ENCODE measurements around the gene CCNF. TPM values are rescaled to one million over a fixed set of nuclear protein-coding genes. Genes with fewer than 3 reads are reported as not detected.

Gene CCNF
- total and polyA plus RNA-seq, 2 of the 8 experiments (the other 6 are each of a cell fraction or from before 2014, with no cell fraction given), result 15.4 to 54.3 TPM

Small RNA genes within 50 kb of the gene (microRNA-seq; reads per million reads assigned to microRNA genes)
- gene MIR6767 (ENCODE audit: borderline microRNAs expressed in 2 of 2, borderline number of aligned reads in 2 of 2, borderline replicate concordance in 1 of 2) (0 reads per million in 2 experiments), gene MIR6768 (ENCODE audit: borderline microRNAs expressed in 2 of 2, borderline number of aligned reads in 2 of 2, borderline replicate concordance in 1 of 2) (0.69 to 1.4 reads per million in 2 experiments)

Small RNA genes within 50 kb of the gene (small RNA-seq; reads per million reads assigned to genes)
- gene MIR6768 (ENCODE audit: insufficient read depth), result 2.7 reads per million, percentile 33 among the genes with 10 or more reads in this experiment

Other genes starting within 250 kb of the CCNF start
- gene CASKIN1, start 232.8 kb upstream of the CCNF start, total RNA-seq (2021; fragmentation: NEBNext Ultra II Directional; extraction: Animal tissue kit (Norgen Biotek cat#: 25700)), result 6.4 and 6.5 TPM in 2 replicates
- gene CASKIN1, start 232.8 kb upstream of the CCNF start, polyA plus RNA-seq (2011; rRNA removed), result 1.2 and 2.7 TPM in 2 replicates
- gene MLST8, start 224.0 kb upstream of the CCNF start, total RNA-seq (2021; fragmentation: NEBNext Ultra II Directional; extraction: Animal tissue kit (Norgen Biotek cat#: 25700)), result 67.6 and 69.6 TPM in 2 replicates
- gene MLST8, start 224.0 kb upstream of the CCNF start, polyA plus RNA-seq (2011; rRNA removed), result 321 and 440 TPM in 2 replicates
- gene BRICD5, start 218.6 kb upstream of the CCNF start, total RNA-seq (2021; fragmentation: NEBNext Ultra II Directional; extraction: Animal tissue kit (Norgen Biotek cat#: 25700)), result 6.1 and 8.5 TPM in 2 replicates
- 8.6 and 14.2 TPM in 2 replicates for gene BRICD5, start 218.6 kb upstream of the CCNF start, polyA plus RNA-seq (2011; rRNA removed)
- gene PGP, start 214.6 kb upstream of the CCNF start, total RNA-seq (2021; fragmentation: NEBNext Ultra II Directional; extraction: Animal tissue kit (Norgen Biotek cat#: 25700)), result 30.9 and 32.6 TPM in 2 replicates
- gene PGP, start 214.6 kb upstream of the CCNF start, polyA plus RNA-seq (2011; rRNA removed), result 55.9 and 63.9 TPM in 2 replicates
- gene E4F1, start 205.9 kb upstream of the CCNF start, total RNA-seq (2021; fragmentation: NEBNext Ultra II Directional; extraction: Animal tissue kit (Norgen Biotek cat#: 25700)), result 21.9 and 22.2 TPM in 2 replicates
- 27.0 and 34.2 TPM in 2 replicates for gene E4F1, start 205.9 kb upstream of the CCNF start, polyA plus RNA-seq (2011; rRNA removed)
- 0.19 and 0.35 TPM in 2 replicates for gene DNASE1L2, start 193.0 kb upstream of the CCNF start, total RNA-seq (2021; fragmentation: NEBNext Ultra II Directional; extraction: Animal tissue kit (Norgen Biotek cat#: 25700))
- 0.75 and 0.97 TPM in 2 replicates for gene DNASE1L2, start 193.0 kb upstream of the CCNF start, polyA plus RNA-seq (2011; rRNA removed)
- gene ECI1, start 177.9 kb upstream of the CCNF start, total RNA-seq (2021; fragmentation: NEBNext Ultra II Directional; extraction: Animal tissue kit (Norgen Biotek cat#: 25700)), result 79.5 and 80.0 TPM in 2 replicates
- gene ECI1, start 177.9 kb upstream of the CCNF start, polyA plus RNA-seq (2011; rRNA removed), result 151 and 154 TPM in 2 replicates
- 330 and 357 TPM in 2 replicates for gene RNPS1, start 161.3 kb upstream of the CCNF start, total RNA-seq (2021; fragmentation: NEBNext Ultra II Directional; extraction: Animal tissue kit (Norgen Biotek cat#: 25700))
- 350 and 516 TPM in 2 replicates for gene RNPS1, start 161.3 kb upstream of the CCNF start, polyA plus RNA-seq (2011; rRNA removed)
- gene ABCA3, start 88.7 kb upstream of the CCNF start, total RNA-seq (2021; fragmentation: NEBNext Ultra II Directional; extraction: Animal tissue kit (Norgen Biotek cat#: 25700)), result 7.9 TPM in 2 replicates
- gene ABCA3, start 88.7 kb upstream of the CCNF start, polyA plus RNA-seq (2011; rRNA removed), result 5.7 and 8.8 TPM in 2 replicates
- 54.2 and 54.6 TPM in 2 replicates for gene TEDC2, start 30.7 kb downstream of the CCNF start, total RNA-seq (2021; fragmentation: NEBNext Ultra II Directional; extraction: Animal tissue kit (Norgen Biotek cat#: 25700))
- 55.6 and 71.2 TPM in 2 replicates for gene TEDC2, start 30.7 kb downstream of the CCNF start, polyA plus RNA-seq (2011; rRNA removed)
- 0.34 and 0.52 TPM in 2 replicates for gene NTN3, start 41.9 kb downstream of the CCNF start, total RNA-seq (2021; fragmentation: NEBNext Ultra II Directional; extraction: Animal tissue kit (Norgen Biotek cat#: 25700))
- 0.30 and 0.74 TPM in 2 replicates for gene NTN3, start 41.9 kb downstream of the CCNF start, polyA plus RNA-seq (2011; rRNA removed)
- gene TBC1D24, start 45.7 kb downstream of the CCNF start, total RNA-seq (2021; fragmentation: NEBNext Ultra II Directional; extraction: Animal tissue kit (Norgen Biotek cat#: 25700)), result 18.6 and 21.5 TPM in 2 replicates
- 8.7 and 13.3 TPM in 2 replicates for gene TBC1D24, start 45.7 kb downstream of the CCNF start, polyA plus RNA-seq (2011; rRNA removed)
- 176 and 199 TPM in 2 replicates for gene ATP6V0C, start 84.5 kb downstream of the CCNF start, total RNA-seq (2021; fragmentation: NEBNext Ultra II Directional; extraction: Animal tissue kit (Norgen Biotek cat#: 25700))
- gene ATP6V0C, start 84.5 kb downstream of the CCNF start, polyA plus RNA-seq (2011; rRNA removed), result 125 and 218 TPM in 2 replicates
- gene AMDHD2, start 90.9 kb downstream of the CCNF start, total RNA-seq (2021; fragmentation: NEBNext Ultra II Directional; extraction: Animal tissue kit (Norgen Biotek cat#: 25700)), result 43.0 and 45.0 TPM in 2 replicates
- gene AMDHD2, start 90.9 kb downstream of the CCNF start, polyA plus RNA-seq (2011; rRNA removed), result 54.6 and 77.1 TPM in 2 replicates
- gene CEMP1, start 102.0 kb downstream of the CCNF start, total RNA-seq (2021; fragmentation: NEBNext Ultra II Directional; extraction: Animal tissue kit (Norgen Biotek cat#: 25700)), result not detected in 2 replicates
- gene CEMP1, start 102.0 kb downstream of the CCNF start, polyA plus RNA-seq (2011; rRNA removed), result 0.08 TPM in 1 of 2 replicates, not detected in the other
- gene PDPK1, start 108.6 kb downstream of the CCNF start, total RNA-seq (2021; fragmentation: NEBNext Ultra II Directional; extraction: Animal tissue kit (Norgen Biotek cat#: 25700)), result 27.8 and 28.0 TPM in 2 replicates
- gene PDPK1, start 108.6 kb downstream of the CCNF start, polyA plus RNA-seq (2011; rRNA removed), result 13.8 and 17.1 TPM in 2 replicates